Measurements from ENCODE around the gene FAAH2.

The FAAH2 gene

DNA sequence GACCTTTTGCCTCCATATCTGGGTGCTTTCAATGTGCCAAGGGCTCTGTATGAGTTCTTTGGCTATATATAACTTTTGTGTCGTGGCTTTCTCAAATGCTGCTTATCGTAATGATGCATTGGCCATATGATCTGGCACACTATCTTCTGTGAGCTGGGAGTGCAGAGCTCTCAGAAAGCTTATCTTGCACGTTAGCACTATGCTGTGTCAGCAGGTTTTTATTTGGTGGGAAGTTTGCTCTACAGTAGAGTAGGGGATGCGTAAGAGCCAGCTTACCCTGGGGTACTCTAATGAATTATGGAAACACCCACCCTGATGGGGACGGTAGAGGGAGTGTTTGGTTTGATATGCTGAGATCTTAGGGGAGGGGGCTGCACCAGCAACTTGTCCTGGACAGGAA is 119.6 kb downstream of the FAAH2 start:
- TF ChIP-seq, protein P1, sequence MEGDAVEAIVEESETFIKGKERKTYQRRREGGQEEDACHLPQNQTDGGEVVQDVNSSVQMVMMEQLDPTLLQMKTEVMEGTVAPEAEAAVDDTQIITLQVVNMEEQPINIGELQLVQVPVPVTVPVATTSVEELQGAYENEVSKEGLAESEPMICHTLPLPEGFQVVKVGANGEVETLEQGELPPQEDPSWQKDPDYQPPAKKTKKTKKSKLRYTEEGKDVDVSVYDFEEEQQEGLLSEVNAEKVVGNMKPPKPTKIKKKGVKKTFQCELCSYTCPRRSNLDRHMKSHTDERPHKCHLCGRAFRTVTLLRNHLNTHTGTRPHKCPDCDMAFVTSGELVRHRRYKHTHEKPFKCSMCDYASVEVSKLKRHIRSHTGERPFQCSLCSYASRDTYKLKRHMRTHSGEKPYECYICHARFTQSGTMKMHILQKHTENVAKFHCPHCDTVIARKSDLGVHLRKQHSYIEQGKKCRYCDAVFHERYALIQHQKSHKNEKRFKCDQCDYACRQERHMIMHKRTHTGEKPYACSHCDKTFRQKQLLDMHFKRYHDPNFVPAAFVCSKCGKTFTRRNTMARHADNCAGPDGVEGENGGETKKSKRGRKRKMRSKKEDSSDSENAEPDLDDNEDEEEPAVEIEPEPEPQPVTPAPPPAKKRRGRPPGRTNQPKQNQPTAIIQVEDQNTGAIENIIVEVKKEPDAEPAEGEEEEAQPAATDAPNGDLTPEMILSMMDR (IDR thresholded peaks at IDR 0.05; ENCODE audit: insufficient read depth, missing control alignments) = no peak
- no peak for DNase-seq (ENCODE audit: insufficient read length, low spot score)
- FAIRE-seq = no peak

GRCh38 chrX:57417827-57418226 is 131.3 kb downstream of the FAAH2 start:
- DNase-seq (ENCODE audit: insufficient read length, low spot score) (no peak), FAIRE-seq (no peak)
- TF ChIP-seq, protein P1 (IDR thresholded peaks at IDR 0.05; ENCODE audit: insufficient read depth, missing control alignments) = no peak

- DNase-seq (ENCODE audit: insufficient read length, low spot score) = no peak
Measured at GRCh38 chrX:57422289-57422688, 135.8 kb downstream of the FAAH2 start.

GRCh38 chrX:57422790-57423189 is 136.3 kb downstream of the FAAH2 start:
- DNase-seq (ENCODE audit: insufficient read length, low spot score) (no peak), FAIRE-seq (no peak)
- TF ChIP-seq, protein P1 (IDR thresholded peaks at IDR 0.05; ENCODE audit: insufficient read depth, missing control alignments) = no peak

More at GRCh38 chrX:57422289-57422688, 135.8 kb downstream of the FAAH2 start:
- TF ChIP-seq, protein P1 (IDR thresholded peaks at IDR 0.05; ENCODE audit: insufficient read depth, missing control alignments) = no peak
- FAIRE-seq = no peak

DNA sequence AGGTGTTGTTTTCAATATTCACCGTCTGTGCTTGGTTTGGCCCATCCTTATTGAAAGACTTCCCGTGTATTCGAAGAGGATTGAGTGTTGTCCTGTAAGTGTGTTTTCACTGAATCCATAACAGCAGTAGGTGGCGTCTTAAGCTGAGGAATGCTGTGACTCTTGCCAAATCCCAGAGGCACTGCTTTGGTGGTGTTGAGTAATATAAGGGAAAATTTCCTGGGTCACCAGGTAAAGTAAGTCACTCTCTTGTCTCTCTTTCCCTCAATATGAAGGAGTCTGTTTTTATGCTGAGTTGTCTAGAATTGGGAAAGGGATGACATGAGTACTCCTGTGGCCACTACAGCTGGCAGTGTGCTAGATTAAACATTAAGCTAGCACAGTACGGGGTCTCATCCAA is 158.6 kb downstream of the FAAH2 start:
- DNase-seq (ENCODE audit: insufficient read length, low spot score) (no peak), FAIRE-seq (no peak)
- TF ChIP-seq, protein P1 (IDR thresholded peaks at IDR 0.05; ENCODE audit: insufficient read depth, missing control alignments) = no peak

GRCh38 chrX:57445832-57446231 is 159.3 kb downstream of the FAAH2 start:
- no peak for FAIRE-seq
- no peak for DNase-seq (ENCODE audit: insufficient read length, low spot score)
- TF ChIP-seq, protein P1 (IDR thresholded peaks at IDR 0.05; ENCODE audit: insufficient read depth, missing control alignments) = no peak

GRCh38 chrX:57447856-57448255 is 161.3 kb downstream of the FAAH2 start:
- TF ChIP-seq, protein P1 (IDR thresholded peaks at IDR 0.05; ENCODE audit: insufficient read depth, missing control alignments) = no peak
- FAIRE-seq (no peak), DNase-seq (ENCODE audit: insufficient read length, low spot score) (no peak)

Measured in D721Med (cell line).